ENCODE results near the gene UNC79.
A peak's percentile ranks its signal among the peaks of the same experiment; 100 is the strongest.
"Not testable (repeated sequence)": the region's sequence is repeated elsewhere in the genome, so short reads cannot be mapped to it uniquely, and the experiment has no call there.

UNC79 gene

DNA sequence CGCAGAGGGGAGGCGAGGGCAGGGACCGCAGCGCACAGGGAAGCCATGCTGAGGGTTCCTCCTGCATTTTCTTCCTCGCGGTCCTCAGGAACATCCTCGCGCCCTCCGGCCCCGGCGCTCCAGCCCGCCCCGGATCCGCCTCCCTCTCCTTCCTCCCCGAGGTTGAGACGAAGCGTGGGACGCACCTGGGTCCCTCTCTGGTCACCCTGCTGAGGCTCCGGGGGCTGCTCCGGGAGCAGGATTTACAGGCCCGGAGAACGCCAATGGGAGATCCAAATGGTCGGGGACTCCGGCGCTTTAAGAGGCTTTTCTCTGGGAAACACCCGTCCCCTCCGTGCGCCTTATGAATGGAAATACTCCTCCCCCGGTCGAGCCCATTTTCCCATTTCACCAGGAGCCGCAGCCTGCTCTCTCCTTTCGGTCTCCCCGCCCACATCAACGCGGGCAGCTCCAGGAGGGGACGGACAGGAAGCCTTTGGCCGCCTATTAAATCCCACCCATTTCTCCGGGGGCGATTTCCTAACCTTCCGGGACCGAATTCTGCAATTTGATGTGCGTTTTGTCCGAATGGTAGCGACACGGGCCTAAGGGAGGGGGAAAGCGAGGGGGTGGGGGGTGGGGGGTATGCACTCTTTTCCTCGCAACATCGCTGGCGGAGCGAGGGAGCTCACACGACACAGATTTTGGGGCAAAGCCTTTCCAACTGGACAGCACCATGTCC, at the start of gene UNC79:
Gene UNC79, plus strand, starts transcription at position 625 of the 721 bp plus-strand sequence. Its CDS starts 91 bp downstream, at position 716.
- peak; percentile 76 for DNase-seq

DNA sequence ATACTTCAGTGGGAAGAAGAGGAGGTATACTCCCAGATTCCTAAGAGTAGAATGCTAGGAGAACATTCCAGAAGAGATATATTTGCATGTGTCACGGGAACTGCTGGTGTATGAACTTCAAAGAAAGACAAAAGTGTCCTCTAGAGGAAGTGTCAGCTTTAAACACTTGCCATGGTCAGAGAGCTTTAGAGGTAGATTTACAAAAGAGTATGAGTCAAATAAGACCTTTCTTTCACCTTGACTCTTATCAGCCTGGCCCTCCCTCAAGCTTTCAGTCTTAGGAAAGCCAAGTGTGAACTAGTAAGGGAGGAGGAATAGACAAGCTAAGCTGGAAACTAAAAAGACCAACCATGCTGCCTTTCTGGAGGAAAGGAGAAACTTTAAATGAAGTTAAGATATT, 49.1 kb upstream of the UNC79 start:
- no peak for DNase-seq

DNA sequence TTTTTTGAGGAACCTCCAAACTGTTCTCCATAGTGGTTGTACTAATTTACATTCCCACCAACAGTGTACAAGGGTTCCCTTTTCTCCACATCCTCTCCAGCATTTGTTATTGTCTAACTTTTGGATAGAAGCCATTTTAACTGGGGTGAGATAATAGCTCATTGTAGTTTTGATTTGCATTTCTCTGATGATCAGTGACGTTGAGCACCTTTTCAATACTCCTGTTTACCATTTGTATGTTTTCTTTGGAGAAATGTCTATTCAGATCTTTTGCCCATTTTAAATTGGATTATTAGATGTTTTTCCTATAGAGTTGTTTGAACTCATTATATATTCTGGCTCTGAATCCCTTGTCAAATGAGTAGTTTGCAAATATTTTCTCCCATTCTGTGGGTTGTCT, 46.5 kb upstream of the UNC79 start:
- peak; percentile 73 for DNase-seq

DNA sequence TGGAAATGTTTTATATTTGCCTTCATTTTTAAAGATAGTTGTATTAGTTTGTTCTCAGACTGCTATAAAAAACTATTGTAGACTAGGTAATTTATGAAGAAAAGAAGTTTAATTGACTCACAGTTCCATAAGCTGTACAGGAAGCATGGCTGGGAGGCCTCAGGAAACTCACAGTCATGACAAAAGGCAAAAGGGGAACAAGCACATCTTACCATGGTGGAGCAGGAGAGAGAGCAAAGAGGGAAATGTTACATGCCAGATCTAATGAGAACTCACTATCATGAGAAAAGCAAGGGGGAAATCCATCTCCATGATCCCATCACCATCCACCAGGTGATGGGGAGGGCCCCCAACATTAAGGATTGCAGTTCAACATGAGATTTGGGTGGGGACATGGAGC, 35.5 kb upstream of the UNC79 start:
- DNase-seq: no peak

DNA sequence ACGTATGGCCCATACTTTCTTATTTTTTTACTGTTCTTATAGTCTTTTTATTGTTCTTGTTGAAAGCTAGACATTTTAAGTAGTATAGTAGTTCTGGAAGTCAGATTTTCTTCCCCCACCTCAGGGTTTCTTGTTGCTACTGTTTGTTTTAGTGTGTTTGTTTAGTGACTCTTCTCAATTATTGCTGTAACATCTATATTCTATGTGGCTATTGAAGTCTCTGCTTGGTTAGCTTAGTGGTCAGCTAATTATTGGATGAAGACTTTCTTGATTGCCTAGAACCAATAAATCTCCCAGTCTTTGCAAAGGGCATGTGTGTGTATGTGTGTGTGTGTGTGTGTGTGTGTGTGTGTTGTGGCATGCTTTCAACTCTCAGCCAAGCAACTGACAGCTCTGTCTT, 34.3 kb upstream of the UNC79 start:
- DNase-seq: no peak

DNA sequence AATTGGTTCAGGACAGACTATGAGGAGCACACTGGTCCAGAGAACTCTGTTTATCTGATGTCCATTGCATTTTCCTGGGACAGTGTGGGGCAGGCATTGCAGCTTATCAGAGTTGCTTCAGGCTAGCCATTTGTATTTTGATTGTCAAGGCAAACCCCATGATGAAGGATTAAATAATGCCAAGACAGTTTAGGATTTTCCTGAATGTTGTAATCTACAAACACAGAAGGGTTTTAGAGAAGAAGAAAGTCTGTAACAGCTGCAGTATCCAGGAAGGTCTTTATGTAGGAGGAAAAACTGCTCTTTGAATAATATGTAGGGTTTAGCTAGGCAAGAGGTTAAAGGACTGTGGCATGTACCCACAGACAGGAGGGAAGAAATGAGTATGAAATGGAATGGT, 32.2 kb upstream of the UNC79 start:
- DNase-seq: no peak

DNA sequence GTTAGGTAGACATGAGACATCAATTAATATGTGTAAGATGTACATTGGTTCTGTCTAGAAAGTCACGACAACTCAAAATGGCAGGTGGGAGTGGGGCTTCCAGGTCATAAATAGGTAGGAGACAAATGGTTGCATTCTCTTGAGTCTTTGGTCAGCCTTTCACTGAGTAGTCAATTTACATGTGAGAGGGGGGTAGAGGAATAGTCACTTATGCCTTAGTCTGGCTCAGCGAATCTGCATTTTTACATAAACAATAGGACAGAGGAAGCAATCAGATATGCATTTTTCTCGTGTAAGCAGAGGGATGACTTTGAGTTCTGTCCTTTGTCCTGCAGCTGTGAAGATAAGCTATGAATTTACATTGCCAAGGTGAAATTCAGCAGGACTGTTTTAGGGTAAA, 27.8 kb upstream of the UNC79 start:
- DNase-seq: no peak

DNA sequence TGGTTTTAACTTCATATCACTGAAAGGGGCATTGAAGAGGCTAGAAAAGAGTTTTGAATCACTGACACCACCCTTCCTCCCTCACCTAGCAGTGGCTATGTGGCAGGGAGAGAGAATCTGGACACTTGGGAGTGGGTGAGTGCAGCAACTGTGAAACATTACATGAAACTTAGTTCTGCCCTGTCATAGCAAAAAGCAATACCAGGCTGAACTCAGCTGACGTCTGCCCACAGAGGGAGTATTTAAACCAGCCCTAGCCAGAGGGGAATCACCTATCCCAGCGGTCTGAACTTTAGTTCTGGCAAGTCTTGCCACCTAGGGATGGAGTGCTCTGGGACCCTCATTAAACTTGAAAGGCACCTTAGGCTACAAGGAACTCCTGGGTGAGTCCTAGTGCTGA, 20.7 kb upstream of the UNC79 start:
- DNase-seq: no peak

DNA sequence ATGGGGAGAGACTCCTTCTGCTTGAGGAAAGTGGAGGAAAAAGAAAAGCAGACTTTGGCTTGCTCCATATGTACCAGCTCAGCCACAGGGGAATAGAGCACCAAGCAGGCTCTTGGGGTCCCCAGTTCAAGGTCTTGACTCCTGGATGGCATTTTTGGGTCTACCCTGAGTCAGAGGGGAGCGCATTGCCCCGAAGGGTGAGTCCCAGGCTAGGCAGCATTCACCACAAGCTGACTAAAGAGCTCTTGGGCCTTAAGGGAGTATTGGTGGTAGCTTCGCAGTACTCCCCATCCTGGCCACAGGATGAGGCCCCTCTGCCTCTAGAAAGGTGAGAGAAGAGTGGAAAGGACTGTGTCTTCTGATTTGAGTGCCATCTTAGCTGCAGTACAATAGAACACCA, 19.8 kb upstream of the UNC79 start:
- no peak for DNase-seq

DNA sequence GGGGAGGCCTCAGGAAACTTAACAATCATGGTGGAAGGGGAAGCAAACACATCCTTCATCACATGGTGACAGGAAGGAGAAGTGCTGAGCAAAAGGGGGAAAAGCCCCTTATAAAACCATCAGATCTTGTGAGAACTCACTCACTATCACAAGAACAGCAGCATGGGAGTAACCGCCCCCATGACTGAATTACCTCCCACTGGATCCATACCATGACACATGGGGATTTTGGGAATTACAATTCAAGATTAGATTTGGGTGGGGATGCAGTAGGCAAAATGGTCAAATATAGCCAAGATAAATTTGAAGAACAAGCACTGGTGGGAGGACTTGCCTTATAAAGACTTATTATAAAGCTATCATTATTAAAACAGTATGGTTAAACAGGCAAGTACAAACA, 5.6 kb upstream of the UNC79 start:
- not testable (repeated sequence) for DNase-seq

DNA sequence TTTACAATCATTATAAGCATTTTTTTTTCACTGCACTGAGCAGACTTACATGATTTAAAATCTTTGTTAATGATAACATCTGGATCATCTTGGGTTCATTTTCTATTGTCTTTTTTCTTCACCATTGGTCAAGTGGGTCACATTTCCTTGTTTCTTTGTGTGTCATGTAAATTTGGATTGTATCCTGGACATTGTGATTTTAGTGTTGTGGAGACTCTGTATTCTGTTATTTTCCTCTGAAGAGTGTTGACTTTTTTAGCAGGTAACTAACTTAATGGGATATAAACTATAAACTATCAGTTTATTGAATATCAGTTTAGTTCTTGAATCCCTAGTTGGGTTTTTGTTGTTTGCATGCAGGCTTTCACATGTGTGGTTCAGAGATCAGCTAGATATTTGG, 4.0 kb upstream of the UNC79 start:
- no peak for DNase-seq

DNA sequence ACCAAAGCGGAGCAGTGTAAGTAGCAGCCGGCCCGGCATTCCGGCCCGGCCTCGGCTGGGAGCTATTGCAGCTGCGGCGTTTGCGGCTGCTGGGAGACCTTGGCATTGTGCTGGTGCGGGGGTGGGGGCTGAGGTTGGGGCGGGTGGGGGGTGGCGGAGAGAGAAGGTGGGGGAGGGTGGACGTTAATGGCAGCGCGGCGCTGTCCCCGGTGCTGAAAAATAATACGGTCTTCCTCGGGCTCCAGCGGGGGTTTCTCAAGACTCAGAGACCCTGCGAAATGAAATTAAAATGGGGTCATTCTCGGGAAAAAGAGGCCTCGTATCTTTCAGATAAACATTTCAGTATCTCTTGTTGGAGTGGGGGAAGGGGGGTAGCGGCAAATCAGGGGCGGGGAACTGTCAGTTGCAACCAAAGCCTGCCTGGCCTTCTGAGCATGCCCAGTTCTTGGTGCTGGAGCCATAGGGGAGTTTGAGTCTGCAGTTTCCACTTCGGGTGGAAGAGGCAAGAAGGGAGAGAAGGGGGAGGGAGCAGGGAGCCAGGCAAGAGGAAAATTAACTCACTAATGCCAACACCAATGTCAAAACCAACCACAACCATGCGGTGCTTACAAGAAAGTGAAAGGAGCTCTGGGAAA, 414 bp downstream of the UNC79 start:
- peak; percentile 84 for DNase-seq

DNA sequence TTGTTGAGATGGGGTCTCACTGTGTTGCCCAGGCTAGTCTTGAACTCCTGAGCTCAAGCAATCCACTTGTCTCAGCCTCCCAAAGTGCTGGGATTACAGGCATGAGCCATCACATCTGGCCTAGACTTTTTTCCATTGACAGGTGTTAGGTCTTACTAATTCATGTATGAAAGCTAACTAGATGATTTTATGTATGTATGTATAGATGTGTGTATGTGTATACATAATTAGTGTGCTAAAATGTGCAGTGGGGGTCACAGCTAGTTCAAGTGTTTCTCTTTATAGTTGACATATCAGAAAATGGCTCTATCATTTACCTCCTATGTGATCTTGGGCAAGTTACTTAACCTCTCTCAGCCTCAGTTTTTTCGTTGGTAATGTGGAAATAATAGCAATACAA, 23.5 kb downstream of the UNC79 start:
- DNase-seq: no peak

DNA sequence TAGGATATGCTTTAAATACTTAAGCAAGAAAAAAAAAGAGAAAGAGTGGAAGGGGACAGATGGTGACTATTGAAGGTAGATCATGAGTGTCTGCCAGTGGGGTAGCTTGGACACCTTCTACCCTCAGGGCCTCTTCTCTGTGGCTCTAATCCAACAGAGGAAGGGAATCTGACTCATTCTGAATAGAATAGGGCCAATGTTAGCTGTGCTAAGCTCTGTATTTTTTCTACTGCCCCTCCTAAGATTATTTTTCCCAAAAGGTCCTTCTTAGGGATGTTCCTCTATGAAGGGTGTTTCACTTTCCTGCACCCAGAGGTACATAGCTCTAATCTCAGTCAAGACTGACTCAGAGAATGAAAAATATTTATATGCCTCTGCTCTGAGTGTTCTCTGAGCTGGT, 25.6 kb downstream of the UNC79 start:
- no peak for DNase-seq

DNA sequence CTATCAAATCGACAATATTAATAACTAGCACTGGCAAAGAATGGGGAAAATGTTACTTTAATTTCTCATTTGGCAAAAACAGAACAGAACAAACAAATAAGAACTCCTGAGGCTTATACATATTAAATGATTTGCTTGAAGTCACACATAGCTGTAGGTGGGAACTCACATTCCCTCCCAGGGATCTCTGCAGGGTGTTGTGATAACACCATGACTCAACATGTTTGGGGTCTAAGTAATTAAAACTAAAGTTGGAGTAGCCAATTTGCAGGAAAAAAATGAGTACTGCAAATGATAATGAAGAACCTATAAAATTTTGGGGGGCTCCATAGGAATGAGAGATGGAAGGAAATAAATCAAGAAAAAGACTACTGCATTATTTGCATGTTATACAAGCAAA, 27.5 kb downstream of the UNC79 start:
- DNase-seq: no peak

DNA sequence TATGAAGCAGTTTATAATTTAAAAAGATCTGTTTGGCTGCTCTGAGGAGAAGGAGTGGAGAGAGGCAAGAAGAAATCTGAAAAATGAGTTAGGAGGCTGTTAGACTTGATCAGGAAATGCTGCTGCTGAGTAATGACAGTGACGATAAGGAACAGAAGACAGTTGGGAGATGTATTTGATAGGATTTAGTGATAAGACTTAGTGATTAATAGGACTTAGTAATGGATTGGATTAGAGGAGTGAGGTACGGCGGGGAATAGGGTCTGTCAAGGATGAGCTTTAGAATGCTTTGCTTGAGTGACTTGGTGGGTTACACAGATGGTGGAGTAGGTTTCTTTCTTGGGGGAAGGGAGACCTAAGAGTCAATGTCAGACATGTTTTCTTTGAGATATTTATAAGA, 31.7 kb downstream of the UNC79 start:
- DNase-seq: no peak

DNA sequence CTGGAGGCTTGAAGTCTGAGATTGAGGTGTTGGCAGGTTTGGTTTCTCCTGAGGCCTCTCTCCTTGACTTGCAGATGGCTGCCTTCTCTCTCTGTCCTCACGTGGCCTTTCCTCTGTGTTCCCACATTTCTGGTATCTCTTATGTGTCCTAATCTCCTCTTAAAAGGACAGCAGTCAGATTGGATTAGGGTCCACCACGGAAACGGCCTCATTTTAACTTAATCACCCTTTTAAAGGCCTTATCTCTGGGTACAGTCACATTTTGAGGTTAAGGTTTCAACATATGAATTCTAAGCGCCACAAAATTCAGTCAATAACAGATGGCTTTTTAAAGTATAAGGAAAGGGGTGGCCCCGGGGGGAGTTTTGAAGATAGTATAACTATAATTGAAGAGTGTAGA, 33.5 kb downstream of the UNC79 start:
- no peak for DNase-seq

DNA sequence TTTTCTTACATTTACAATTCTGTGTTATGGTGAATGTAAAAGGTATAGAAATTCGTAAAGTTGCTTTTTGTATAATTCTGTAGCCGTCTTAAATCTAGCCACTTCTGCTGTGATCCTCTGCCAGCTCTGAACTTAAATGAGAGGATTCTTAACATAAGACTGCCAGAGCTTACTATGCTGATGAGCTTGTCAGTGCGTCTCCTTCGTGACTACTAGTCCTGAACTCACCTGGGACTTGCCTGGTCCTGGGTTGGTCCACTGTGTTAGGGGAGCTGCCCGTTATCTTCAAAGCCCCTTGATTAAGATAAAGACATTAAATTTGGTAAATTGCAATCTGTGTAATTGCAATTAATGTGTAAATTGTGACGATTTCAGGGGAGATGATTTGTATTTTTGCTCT, 44.7 kb downstream of the UNC79 start:
- no peak for DNase-seq

DNA sequence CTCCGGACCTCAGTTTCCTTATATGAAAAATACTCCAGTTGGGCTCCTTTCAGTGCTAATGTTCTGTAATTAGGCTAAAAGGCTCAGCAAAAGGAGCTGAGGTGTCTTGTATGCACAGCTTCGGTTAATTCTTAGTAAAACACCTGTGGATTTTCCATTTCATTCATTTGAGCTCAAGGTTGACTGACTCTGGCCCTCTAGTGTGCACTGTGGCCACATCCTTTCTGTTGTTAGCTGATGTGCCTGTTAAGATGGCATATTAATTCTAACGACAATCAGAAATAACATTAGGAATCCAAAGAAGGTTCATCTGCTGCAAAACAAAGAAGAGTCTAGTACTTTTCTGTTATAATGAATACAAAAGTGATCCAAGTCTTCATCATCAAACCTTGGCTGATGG, 45.6 kb downstream of the UNC79 start:
- DNase-seq: no peak

DNA sequence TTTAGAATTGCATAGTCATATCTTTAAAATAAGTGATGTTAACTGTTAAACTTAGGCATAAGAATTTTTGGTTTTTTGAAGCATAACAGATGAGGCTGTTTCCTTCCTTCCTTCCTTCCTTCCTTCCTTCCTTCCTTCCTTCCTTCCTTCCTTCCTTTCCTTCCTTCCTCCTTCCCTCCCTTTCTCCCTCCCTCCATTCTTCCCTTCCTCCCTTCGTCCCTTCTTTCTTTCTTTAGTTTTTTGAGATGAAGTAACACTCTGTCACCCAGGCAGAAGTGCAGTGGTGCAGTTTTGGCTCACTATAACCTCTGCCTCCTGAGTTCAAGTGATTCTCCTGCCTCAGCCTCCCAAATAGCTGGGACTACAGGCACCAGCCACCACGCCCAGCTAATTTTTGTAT, 48.3 kb downstream of the UNC79 start:
- not testable (repeated sequence) for DNase-seq

DNA sequence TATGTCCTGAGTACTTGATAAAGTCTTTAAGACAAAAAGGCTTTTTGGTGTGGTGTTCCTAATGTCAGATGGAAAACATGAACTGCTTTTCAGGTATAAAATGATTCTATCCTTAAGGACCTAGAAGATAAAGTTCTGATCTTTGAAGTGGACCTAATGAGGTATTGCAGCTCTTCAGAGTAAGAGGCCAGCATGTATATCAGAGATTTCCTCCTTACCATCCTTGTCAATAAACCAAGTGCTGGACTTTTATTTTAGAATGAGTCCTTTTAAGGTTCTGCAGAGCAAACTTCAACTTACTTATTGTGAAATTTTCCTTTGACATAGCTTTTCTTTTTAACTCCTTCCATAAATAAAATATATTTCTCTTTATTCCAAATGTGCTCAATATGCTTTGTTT, 50.1 kb downstream of the UNC79 start:
- no peak for DNase-seq

DNA sequence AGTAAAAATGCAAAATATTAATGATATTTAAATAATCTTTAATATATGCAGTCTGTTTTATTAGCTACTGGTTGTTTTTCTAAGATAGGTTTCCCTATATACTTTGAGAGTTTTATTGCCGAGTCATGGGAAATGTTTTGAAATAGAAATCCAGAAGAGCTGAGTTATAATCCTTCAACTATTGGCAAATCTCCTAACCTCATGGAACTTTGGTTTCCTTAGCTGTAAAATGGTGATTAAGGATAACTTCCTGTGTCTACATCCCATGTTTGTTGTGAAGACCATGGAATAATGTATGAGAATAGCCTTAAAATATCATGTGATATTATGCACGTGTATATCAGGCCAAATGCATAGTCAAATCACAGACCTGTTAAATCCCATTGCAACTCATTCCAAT, 51.0 kb downstream of the UNC79 start:
- DNase-seq: no peak

DNA sequence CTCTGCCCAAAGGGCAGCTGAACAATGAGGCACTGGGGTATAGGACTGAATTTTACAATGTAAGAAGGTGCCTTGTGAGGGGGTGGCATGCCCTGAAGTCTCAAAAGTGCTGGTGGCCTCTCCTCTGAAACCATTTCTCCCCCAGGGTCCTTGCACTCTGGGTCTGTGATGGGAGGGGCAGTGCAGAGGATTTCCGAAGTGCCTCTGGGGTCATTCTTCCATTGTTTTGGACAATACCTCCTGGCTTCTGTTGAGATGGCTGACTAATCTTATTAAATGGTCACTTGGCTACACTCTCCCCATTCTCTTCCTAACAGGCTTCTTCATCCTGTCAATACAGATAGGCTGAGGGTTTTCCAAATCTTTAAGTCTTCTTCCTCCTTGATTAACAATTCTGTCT, 59.3 kb downstream of the UNC79 start:
- no peak for DNase-seq

DNA sequence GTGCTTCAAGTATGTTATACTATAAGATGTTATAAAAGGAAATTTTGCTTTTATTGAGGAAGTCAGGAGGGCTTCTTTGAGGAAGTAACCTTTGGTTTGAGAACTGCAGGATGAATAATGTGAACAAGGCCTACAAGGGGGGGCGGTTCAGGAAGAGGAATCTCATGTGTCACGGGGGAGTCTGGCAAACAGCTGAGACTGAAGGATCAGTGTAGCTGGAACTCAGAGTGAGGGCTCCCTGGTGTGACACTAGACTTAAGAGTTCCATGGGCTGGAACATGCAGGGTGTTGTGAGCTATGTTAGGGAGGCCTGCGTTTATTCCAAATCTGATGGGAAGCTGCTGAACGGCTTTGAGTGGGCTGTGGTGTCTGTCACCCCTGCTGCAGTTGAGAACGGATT, 62.3 kb downstream of the UNC79 start:
- no peak for DNase-seq

DNA sequence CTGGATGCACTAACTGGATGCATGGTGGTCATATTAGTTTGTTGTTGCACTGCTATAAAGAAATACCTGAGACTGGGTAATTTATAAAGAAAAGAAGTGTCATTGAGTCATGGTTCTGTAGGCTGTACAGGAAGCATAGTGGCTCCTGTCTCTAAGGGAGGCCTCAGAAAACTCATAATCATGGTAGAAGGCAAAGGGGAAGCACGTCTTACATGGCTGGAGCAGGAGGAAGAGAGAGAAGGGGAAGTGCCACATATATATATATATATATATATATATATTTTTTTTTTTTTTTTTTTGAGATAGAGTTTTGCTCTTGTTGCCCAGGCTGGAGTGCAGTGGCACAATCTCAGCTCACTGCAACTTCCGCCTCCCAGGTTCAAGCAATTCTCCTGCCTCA, 62.9 kb downstream of the UNC79 start:
- not testable (repeated sequence) for DNase-seq

Measured in midbrain (tissue), 1 donor.